ENCODE data around the gene TET3.

TET3 gene

DNA sequence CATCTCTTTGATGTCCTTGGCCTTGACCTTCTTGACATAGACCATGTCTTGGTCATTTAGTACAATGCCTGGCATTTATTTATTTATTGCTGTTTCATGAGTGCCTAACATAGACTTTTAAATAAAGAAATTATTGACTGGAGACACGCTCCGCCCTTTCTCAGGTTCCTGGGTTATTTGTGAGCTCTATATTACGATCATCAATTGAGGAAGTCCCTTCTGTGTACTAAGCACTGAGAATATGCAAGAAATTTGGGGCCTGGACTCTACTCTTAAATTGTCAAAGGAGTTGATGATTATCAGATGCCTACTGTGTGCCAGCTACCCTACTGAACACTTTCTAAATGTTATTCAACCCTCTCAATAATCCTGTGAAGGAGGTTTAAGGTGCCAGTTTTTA, 19.7 kb upstream of the TET3 start:
- DNase-seq, result no peak

DNA sequence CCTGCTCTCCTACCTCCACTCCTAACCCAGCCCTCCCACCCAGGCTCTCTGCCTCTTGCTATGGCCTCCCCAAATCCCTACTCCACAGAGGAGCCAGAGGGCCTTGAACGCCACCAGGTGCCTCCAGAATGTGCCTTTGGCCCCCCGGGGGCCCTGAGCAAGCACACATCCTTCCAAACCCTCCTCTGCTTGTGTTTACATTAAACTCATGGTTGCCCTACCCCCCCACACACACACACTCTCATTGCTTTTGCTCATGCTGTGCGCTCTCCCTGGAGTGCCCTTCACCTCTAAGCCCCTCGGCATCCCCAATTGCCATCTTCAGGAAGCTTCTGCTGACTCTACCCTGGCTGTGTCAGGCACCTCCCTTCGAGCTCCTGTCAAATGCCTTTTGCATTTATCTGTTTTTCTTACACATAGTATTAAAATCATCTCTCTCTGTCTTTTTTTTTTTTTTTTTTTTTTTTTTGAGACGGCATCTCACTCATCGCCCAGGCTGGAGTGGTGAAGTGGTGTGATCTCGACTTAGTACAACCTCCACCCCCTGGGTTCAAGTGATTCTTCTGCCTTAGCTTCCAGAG, 16.3 kb upstream of the TET3 start:
- DNase-seq, result no peak

DNA sequence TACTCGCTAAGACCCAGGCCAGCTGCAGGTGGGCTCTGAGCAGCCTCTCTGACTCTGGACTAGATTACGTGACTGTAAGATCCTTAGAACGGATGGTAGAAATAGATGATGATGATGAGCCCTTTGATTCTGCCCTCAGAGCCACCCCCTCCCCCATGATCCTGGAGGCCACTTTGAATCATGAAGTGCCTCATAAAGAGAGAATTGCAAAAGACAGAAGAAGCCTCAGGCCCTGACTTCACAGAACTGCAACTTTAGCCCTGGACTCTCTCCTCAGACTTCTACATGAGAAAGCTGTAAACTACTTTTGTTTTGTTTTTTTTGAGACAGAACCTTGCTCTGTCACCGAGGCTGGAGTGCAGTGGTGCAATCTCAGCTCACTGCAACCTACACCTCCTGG, 15.4 kb upstream of the TET3 start:
- no peak for DNase-seq

DNA sequence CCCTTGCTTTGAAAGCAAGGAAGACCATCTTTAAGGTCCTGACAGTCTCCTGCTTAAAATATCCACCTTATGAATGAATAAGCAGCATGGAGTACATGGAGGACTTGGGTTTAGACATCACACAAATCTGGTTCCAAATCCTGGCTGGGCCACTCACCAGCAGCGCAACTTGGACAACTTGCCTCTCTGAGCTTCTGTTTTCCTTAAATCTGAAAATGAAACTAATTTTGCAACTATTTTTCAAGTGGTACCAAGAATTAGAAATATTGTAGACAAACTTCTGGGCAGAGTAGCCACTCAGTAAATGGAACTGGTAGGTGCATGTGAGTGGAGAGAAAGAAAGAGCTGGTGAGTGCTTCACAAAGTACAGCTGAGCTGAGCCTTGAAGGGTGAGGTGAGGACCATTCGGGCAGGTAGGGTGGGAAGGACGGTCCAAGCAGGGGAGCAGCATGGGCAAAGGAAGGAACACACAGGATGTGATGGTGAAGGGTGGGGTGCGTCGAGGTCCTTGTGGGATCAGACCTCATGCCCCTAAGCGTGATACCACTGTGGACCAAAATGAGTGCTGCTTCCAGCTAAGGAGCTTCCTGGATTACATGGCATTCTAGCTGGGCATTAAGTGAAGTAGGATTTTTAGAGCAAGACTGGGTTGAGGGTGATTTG, 14.4 kb upstream of the TET3 start:
- no peak for DNase-seq

DNA sequence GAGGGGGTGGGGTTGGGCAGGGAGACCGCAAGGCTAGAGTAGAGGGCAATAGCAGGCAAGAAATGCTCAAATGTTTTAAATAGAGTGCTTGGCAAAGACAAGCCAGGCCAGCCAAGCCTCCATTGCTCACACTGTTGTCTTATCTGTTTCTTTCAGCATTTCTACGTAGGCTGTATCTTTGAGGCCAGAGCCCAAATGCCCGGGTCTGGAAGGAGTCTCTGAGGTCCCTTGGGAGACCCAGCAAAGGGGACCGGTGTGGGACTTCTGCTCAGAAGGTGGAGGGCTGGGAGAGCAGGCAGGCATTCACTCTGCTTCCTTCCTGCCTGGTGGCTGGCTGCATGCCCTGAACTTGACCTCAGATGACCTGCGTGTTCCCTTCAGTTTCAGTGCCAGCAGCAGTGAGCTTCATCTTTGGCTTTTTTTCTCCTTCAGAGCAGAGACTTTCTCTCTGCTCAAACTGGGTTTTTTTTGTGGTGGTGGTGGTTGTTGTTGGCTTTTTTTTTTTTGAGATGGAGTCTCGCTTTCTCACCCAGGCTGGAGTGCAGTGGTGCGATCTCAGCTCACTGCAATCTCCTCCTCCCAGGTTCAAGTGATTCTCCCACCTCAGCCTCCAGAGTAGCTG, 13.7 kb upstream of the TET3 start:
- no peak for DNase-seq

DNA sequence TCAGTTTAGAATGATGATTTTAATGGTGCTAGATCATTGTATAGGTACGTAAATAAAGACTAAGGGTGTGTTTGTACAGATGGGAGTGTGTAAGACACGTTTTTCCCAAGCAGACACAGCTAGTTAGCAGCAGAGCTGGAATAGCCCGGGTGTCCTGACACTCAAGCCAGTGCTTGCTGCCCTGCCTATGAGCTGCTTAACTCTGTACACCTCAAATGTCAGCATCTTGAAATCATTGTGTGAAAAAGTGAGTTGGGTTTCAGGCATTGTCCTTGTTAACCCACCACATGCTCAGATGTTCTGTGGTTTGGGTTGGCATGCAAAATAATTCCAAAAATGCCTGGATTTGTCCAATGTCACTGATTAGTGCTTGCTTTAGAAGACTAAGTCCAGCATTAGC, 13.0 kb upstream of the TET3 start:
- DNase-seq, result no peak

DNA sequence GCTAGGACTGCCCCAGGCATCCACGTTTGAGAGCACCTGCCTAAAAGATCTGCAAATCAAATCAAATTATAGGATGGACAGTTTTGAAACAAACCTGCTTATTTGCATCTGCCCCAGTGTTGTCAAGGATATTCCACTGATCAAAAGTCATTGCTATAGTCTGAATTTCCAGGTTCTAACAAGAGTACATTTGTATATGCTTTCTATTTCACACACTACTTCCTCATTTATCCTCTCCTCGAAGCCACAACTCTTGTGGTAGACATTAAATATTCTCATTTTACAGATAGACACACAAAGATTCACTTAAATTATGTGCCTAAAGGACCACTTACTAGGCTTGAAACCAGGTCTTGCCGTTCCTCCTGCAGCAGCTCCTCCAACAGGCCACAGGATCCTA, 11.9 kb upstream of the TET3 start:
- no peak for DNase-seq

DNA sequence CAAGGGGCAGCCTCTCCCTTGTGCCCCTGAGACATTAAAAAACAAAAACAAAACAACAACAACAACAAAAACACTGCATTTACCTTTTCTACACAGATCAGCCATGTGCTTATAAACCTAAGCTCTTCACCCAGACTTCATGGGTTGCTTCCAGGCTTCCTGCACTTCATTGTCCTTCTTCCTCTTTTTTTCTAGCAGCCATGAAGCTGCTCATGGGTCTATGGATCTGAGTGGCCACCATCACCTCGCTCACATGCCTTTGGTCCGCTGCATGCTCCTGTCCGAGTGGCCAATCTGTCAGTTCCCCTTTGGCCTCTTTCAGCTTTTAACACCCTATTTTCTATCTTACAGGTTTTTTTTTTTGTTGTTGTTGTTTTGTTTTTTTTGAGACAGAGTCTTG, 9.0 kb upstream of the TET3 start:
- DNase-seq, result no peak

DNA sequence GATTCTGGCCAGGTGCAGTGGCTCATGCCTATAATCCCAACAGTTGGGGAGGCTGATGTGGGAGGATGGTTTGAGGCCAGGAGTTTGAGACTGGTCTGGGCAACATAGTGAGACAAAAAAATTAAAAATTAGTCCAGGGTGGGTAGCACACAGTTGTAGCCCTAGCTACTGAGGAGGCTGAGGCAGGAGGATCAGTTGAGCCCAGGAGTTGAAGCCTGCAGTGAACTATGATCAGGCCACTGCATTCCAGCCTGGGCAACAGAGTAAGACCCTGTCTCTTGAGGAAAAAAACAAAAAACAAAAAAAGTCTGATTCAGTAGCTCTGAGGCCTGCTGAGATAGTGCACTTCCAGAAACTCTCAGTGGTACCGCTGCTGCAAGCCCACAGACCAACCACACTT, 7.9 kb upstream of the TET3 start:
- no peak for DNase-seq

DNA sequence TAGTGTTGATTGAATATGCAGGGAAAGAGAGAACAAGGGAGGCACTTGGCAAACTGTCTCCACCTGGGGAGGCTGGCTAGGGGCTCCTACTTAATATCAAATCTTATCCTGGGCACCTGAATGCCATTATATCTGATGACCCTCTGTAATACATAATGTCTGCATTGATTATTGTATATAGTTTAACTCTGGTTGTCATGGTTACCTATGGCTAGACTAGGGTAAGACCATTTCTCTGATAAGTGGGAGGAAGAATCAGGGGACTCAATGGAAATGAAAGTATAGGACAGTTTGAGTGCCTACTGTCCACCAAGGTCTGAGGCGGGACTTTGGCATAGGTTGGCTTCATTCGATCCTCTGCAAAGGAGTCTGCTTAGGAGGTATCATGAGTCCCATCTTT, 7.2 kb upstream of the TET3 start:
- DNase-seq, result no peak

DNA sequence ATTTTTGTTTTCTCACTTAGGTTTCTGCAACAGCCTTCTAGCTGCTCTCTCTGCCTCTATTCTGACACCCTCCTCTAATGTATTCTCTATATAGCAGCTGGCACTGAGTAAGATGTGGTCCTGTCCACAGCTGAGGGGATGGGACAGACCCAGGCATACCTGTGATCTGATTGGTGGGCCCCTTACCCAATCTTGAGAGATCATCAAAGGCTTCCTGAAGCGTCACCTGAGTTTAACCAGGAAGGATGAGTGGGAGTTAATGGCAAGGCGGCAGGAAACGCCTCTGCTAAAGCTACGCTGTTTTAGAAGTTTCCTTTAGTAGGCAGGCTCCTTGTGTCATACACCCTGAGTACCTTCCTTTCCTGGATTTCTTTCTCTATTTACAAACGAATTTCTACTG, 5.7 kb upstream of the TET3 start:
- DNase-seq, result no peak

DNA sequence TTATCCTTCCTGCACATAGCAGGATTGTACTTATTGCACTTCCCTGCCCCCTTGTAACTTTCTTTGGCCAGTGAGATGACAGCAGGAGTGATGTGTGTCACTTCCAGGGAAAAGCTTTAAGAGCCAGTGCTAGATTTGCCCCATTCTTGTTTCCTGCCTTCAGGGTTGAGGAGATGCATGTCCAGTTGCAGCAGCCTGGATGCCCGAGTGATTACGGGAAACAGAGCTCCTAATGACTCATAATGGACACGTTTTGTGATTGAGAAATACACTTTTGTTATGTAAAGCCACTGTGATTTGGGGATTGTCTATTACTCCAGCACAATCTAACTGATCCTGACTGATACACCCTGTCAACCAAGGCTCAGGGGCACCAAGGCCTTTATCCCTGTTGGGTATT, 5.0 kb upstream of the TET3 start:
- no peak for DNase-seq

DNA sequence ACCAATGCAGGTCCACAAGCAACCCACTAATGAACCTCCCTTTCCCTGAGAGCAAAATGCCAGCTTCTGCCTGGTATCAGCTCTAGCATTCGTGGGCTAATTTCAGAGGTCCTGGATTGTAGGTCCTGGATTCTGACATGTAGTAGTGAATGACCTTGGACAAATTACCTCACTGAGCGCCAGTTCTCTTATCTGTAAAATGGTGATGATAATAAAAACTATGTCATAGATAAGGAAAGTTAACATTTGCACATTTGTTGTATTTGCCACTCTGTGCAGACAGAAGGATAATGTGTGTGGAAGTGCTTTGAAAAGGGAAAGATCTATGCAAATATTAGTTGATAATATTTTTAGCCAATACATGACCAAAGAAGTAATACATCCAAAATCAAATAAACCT, 4.1 kb upstream of the TET3 start:
- no peak for DNase-seq

DNA sequence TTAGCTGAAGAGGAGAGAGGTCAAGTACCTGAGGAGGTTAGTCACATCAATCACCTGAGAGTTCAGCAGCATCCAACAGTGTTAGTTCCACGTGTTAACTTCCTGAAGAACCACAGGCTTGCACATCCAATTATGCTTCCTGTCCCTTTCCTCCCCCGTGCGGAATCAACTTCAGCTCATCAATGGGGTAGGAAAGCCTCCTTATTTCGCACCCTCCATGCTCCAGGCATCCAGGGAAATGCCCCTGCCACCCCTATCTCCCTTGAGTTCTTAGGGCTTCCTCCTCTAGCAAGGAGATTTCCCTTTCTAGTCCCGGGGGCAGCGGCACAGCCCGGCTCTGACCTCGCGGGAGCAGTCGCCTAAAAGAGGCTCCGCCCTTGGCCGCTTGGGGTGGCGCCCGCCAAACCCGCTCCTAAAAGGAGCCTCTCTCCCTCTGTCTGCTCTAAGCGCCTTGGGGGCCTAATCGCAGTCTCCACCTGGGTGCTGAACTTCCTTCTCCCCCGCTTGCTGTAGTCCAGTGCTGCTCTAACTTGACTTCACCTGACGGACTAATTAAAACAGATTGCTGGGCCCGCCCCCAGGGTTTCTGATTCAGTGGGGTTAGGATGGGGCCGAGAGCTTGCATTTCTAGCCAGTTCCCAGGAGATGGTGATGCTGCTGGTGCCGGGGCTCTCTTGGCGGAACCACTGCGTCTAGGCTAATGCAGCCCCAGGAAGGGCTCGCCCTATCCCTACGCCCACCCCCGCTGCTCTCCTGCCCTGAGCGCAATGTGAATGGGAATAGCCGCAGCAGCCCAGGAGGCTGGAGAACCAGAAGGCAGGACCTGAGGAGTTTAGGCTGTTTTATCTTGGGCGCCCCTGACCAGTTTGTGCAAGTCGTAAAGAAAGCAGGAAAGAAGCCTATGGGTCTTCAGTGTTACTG, 3.4 kb upstream of the TET3 start:
- peak; percentile 31 for DNase-seq

DNA sequence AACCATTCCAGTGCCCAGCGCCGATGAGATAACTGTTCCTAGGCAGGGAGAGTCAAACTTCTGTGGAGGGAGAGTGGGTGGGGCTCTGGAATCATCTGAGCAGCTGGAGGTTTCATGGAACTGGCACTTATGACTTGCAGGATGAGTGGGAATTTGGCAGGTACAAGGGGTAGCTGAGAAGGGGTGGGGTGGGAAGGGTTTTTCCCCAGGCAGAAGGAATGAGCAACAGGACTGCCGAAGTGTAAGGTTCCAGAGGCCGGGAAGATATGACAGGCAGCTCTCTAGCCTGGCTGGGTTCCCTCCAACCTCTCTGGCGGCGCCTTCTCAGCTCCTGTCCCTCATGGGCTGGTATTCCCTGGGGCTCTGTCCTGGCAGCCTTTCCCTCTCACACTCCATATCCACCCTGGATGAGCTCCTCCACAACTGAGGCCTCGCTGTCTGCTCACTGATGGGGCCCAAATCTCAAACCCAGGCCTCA, 2.5 kb upstream of the TET3 start:
- no peak for DNase-seq

DNA sequence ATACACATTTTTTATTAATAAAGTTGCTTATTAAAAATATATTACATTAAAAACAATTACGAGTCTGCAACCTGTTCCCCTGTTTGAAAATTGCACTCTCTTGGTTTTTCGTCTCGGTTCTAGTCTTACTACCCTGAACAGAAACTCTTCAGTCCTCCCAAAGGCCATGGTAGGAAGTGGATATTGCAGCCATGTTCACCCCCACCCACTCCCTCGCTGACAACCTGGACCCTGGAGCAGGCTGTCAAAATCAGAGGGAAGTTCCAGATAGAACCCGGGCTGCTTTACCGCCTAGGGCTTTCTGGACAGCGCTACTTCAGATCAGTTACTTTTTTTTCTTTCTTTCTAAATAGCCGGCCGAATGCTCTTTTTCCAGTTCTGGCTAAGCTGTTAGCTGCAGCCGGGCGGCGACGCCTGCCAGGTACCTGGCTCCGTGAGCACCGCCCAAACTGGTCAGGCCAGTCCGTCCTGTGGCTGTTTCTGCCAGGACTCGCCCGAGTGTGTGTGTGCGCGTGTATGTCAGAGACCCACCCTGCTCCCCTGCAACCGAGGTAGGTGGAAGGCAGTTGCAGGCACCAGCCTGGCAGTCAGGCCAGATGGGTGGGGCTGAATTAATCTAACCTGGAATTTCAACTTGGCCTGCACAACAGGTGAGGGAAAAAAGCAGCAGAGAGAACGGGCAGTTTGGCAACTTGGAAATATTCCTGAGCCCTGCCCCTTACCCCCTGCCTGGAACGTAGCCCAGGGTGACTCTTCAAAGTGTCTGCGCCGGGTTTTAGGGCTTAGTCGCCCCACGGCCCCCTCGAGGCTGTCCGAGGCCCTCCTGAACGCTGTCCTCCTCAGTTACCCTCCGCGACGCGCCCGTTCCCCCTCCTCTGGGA, 1.1 kb upstream of the TET3 start:
- DNase-seq, result peak; percentile 82

DNA sequence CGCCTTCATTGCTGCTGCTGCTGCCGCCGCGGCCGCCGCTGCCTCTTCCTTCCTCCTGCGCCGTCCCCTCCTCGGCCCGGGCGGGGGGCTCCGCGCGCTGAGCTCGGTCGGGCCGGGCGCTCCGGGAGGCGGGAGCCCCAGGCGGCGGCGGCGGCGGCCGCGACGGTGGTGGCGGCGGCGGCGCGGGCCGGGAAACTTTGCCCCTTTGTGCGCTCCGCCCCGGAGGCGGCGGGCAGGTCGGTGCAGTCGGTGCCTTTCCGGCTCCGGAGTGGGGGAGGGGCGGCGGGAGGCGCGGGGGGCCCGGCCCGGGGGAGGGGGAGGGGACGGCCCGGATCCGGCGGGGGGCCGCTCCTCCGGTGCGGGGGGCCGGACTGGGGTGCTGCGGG, 205 bp downstream of the TET3 start:
- DNase-seq, result peak; percentile 5

DNA sequence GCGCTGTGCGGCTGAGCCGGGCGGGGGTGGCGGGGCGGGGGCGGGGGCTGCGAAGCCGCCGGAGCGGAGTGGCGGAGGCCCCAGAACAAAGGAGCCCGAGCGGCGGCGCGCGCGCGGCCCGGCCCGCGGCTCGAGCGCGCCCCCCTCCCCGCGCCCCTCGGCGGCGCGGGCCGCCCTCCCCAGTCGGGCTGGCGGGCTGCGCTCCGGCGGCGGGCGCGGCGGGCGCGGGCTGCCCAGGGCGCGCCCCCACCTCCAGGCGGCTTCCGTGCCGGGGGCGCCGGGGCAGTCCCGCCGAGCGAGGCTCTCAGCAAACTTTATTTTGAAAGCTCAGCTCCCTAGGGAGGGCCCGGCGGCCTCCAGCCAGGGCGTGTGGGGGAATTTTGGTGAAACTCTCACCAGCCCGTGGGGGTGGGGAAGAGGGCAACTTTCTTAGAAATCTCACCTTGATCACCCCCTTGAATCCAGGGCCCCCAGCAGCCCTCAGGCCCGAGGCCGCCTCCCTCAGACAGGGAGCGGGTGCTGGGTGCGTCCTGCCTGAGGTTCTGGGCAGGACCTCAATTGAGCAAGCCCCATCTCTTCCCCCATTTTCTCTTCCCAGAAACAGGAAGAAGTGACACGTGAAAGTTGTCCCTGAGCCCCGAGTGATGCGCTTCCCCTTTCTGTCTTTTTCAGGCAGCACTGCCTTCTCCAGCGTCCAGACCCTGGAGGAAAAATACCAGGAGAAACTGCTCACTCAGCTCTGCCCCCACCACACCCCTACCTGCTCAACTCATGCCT, 786 bp downstream of the TET3 start:
- peak; percentile 31 for DNase-seq

DNA sequence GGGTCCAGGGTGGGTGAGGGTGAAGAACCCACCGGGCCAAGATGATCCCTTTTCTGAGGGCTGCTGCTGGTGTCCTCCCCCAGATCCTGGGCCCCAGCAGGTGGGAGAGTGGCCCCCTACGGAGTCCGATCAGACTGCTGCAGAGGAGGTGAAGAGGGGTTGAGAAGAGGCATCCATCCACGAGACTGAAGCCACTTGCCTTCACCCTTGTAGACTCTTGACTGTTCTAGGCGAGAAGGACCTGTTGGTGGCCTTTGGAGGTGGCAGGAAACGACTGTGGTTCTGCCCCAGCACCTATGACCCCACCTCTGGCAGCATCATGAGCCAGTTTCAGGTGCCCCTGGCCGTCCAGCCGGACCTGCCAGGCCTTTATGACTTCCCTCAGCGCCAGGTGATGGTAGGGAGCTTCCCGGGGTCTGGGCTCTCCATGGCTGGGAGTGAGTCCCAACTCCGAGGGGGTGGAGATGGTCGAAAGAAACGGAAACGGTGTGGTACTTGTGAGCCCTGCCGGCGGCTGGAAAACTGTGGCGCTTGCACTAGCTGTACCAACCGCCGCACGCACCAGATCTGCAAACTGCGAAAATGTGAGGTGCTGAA, 1.5 kb downstream of the TET3 start:
- DNase-seq, result no peak

DNA sequence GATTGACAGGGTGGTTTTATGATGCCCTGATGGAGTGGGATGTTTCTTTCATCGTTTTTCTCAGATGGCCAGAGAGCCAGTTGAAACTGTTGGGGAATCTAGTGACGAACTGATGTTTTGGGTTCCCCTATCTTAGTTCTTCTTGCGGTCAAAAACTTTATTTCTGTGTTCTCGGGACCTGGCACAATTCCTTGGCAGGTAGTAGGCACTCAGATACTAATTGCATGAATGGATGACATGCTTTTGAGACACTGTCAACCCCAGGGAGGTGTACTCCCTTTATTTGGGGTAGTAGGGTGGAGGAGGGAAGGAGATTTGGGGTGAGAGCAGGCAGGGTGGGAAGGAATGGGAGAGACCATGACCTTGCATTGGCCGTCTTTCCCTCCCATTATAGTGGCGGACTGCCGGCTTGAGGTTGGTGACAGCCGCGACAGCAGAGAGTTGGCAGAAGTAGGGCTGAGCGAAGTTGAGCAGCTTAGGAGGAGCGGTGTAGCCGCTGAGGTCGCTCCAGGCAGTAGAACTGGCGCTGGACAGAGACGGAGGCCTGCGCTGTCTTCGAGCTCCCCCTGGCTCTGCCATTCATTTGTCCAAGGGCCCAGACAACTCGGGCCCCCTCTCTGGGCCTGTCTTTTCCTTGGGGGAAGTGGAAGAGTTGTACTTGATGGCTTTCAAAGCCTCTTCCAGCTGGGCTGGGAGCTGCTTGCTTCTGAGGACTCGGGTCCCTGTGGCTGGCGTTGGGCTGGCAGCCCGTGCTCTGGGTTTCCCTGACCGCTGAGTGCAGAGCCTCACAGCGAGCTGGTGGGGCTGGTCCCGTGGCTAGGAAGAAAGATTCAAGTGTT, 2.6 kb downstream of the TET3 start:
- no peak for DNase-seq

Data from NCI-H1105 treated with DMSO at 0.1 percent for 48 hours (cell line).